PC-9 (cell line): ENCODE data around the gene NDUFS7. TPM values are rescaled to one million over a fixed set of nuclear protein-coding genes. Genes with fewer than 3 reads are reported as not detected.

Experiments used
- BruUV-seq: library from RNA; stranded (reverse); fragments of 400-500 nt; replicated peaks from 2 replicates; lab custom pipeline; 2021; lab: Mats Ljungman, UMichigan
- CTCF ChIA-PET: fragments of 300-600 bp; sonication (Branson Sonifier 250); formaldehyde crosslinking; loops from one replicate; lab custom pipeline; 2022; ENCODE audit warnings: antibody characterized with exemption; lab: Charles Lee
- POLR2A ChIA-PET: fragments of 300-600 bp; sonication (Branson Sonifier 250); formaldehyde crosslinking; loops from one replicate; lab custom pipeline; 2022; ENCODE audit warnings: antibody characterized with exemption; ENCODE audit not compliant: unreplicated experiment; lab: Charles Lee
- DNase-seq, 2 experiments: peaks; one replicate each; pipeline versions ENCODE4 v3.0.0 to v3.0.0-alpha.2; 2015 to 2022; ENCODE audit warnings: mixed read lengths in 1 of 2
- H2AFZ ChIP-seq: fragments of 200-600 bp; sonication (generic); 2 replicates; pipeline ENCODE4 v1.8.1; 2017; ENCODE audit warnings: antibody characterized with exemption
- H3F3A ChIP-seq: fragments of 200-600 bp; sonication (generic); 2 replicates; pipeline ENCODE4 v1.8.1; 2017; ENCODE audit warnings: antibody characterized with exemption, mild to moderate bottlenecking, low read depth; ENCODE audit not compliant: insufficient read depth
- H3K27ac ChIP-seq: fragments of 200-600 bp; sonication (generic); 2 replicates; pipeline ENCODE4 v1.6.1; 2016; ENCODE audit warnings: mixed run types
- H3K27me3 ChIP-seq: fragments of 200-600 bp; sonication (generic); 2 replicates; pipeline ENCODE4 v1.6.1; 2016; ENCODE audit warnings: low read depth, mixed run types; ENCODE audit not compliant: insufficient read depth
- H3K36me3 ChIP-seq: fragments of 200-600 bp; sonication (generic); 2 replicates; pipeline ENCODE4 v1.6.1; 2016; ENCODE audit warnings: low read depth, mixed run types
- H3K4me1 ChIP-seq: fragments of 200-600 bp; sonication (generic); replicated peaks from 2 replicates; pipeline ENCODE4 v1.6.1; 2016; ENCODE audit warnings: mixed run types; ENCODE audit not compliant: insufficient read depth
- H3K4me2 ChIP-seq: fragments of 200-600 bp; sonication (generic); 2 replicates; pipeline ENCODE4 v1.6.1; 2017; ENCODE audit warnings: mixed run types
- H3K4me3 ChIP-seq: fragments of 200-600 bp; sonication (generic); 2 replicates; pipeline ENCODE4 v1.6.1; 2016; ENCODE audit warnings: mixed run types
- H3K79me2 ChIP-seq: fragments of 200-600 bp; sonication (generic); 2 replicates; pipeline ENCODE4 v1.6.1; 2017; ENCODE audit warnings: low read depth, mixed run types
- H3K9me2 ChIP-seq: fragments of 200-600 bp; sonication (generic); 2 replicates; pipeline ENCODE4 v1.8.1; 2017; ENCODE audit warnings: mild to moderate bottlenecking; ENCODE audit not compliant: insufficient read depth
- H3K9me3 ChIP-seq: fragments of 200-600 bp; sonication (generic); 2 replicates; pipeline ENCODE4 v1.8.1; 2016; ENCODE audit warnings: low read depth; ENCODE audit not compliant: insufficient read depth
- H4K20me1 ChIP-seq: fragments of 200-600 bp; sonication (generic); 2 replicates; pipeline ENCODE4 v1.8.1; 2017; ENCODE audit not compliant: insufficient read depth
- EZH2 ChIP-seq: fragments of 200-600 bp; sonication (generic); IDR thresholded peaks from 2 replicates; pipeline ENCODE4 v1.8.0; 2017; ENCODE audit warnings: antibody characterized with exemption, low read depth
- intact Hi-C: fragments of 100-400 bp; cut with micrococcal nuclease; formaldehyde crosslinking; loops from one replicate; pipeline ENCODE4 v1.10.0; 2022; ENCODE audit not compliant: unreplicated experiment
- total RNA-seq: library from RNA; stranded (reverse); gene quantifications from 2 replicates; pipeline ENCODE4 v1.2.3, GENCODE V29; 2021
- TF ChIP-seq, protein P1 (sequence below): fragments of 200-600 bp; sonication (generic); conservative IDR thresholded peaks from 2 replicates; pipeline ENCODE4 v1.6.1; 2017; ENCODE audit warnings: mixed run types, antibody characterized with exemption, mild to moderate bottlenecking, moderate library complexity

The NDUFS7 gene
- total RNA-seq, 1 experiment from 2014 or later, result 67.5 TPM

DNA sequence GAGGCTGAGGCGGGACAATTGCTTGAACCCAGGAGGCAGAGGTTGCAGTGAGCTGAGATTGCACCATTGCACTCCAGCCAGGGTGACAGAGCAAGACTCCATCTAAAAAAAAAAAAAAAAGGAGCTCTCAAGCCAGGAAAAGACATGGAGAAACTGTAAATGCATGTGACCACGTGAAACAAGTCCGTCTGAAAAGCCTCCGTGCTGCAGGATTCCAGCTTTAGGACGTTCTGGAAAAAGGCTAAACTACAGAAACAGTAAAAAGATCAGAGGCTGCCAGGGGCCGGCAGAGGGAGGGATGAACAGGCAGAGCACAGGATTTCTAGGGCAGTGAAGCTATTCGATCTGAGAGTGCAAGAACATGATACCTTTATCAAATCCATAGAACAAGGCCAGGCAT lies 40.7 kb upstream of the NDUFS7 start:
- H3F3A ChIP-seq, result no peaks in the 10 kb centered on the region
- H3K4me3 ChIP-seq, result no peak overlapping the region
- no peaks in the 10 kb centered on the region for H4K20me1 ChIP-seq
- H3K9me3 ChIP-seq, result no peaks in the 10 kb centered on the region
- ChIA-PET CTCF (no interaction called here), POLR2A (interaction anchor here (0.7 kb wide), 3 partner anchors 10 to 1433 kb away, joined by 3 to 11 read pairs (median 5); no protein-coding TSS in a partner anchor)
- H3K4me1 ChIP-seq, result no peaks in the 10 kb centered on the region
- no peaks in the 10 kb centered on the region for H3K9me2 ChIP-seq
- no peak for DNase-seq
- H3K79me2 ChIP-seq, result no peaks in the 10 kb centered on the region
- H3K4me2 ChIP-seq, result no peak overlapping the region
- BruUV-seq, result no TSS peak
- H3K36me3 ChIP-seq, result no peaks in the 10 kb centered on the region
- intact Hi-C loops, result no loop called here
- H3K27me3 ChIP-seq, result 0 out of 2 replicates have a peak, but pooled peaks cover 4% of the 10 kb centered on the region
- TF ChIP-seq, protein P1, sequence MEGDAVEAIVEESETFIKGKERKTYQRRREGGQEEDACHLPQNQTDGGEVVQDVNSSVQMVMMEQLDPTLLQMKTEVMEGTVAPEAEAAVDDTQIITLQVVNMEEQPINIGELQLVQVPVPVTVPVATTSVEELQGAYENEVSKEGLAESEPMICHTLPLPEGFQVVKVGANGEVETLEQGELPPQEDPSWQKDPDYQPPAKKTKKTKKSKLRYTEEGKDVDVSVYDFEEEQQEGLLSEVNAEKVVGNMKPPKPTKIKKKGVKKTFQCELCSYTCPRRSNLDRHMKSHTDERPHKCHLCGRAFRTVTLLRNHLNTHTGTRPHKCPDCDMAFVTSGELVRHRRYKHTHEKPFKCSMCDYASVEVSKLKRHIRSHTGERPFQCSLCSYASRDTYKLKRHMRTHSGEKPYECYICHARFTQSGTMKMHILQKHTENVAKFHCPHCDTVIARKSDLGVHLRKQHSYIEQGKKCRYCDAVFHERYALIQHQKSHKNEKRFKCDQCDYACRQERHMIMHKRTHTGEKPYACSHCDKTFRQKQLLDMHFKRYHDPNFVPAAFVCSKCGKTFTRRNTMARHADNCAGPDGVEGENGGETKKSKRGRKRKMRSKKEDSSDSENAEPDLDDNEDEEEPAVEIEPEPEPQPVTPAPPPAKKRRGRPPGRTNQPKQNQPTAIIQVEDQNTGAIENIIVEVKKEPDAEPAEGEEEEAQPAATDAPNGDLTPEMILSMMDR, result no peak
- no peak for TF ChIP-seq EZH2
- no peak overlapping the region for H3K27ac ChIP-seq
- no peak overlapping the region for H2AFZ ChIP-seq

DNA sequence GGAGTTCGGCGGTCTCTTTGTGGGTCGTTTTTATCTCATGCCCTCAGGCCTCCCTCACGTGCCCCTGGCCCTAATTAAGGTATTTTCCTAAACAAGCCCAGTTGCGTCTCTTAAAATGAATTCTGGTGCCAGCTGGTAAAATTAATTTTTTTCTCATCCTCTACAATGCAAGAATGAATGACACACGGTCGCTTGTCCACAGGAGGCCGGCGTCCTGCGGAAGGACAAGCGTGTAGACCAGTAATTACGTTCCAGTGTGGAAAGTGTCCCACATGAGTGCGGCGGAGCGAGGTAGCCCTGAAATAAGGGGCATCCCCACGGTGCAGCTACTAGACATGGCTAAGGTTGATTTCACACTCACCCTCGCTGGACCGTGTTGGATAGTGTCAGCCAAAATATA lies 34.5 kb upstream of the NDUFS7 start:
- Histone ChIP-seq H3K4me2 (no peak overlapping the region), H3F3A (peaks cover 5% of the 10 kb centered on the region; the same call in 1 of the 2 replicates), H4K20me1 (no peaks in the 10 kb centered on the region), H2AFZ (no peak overlapping the region), H3K27ac (no peak overlapping the region), H3K27me3 (no peaks in the 10 kb centered on the region), H3K9me2 (no peaks in the 10 kb centered on the region), H3K4me3 (no peak overlapping the region), H3K79me2 (no peaks in the 10 kb centered on the region), H3K36me3 (no peaks in the 10 kb centered on the region), H3K4me1 (no peaks in the 10 kb centered on the region), H3K9me3 (no peaks in the 10 kb centered on the region)
- intact Hi-C loops, result no loop called here
- ChIA-PET CTCF (no interaction called here), POLR2A (no interaction called here)
- no peak for DNase-seq
- TF ChIP-seq, protein P1, result no peak
- no peak for TF ChIP-seq EZH2
- BruUV-seq, result no TSS peak

DNA sequence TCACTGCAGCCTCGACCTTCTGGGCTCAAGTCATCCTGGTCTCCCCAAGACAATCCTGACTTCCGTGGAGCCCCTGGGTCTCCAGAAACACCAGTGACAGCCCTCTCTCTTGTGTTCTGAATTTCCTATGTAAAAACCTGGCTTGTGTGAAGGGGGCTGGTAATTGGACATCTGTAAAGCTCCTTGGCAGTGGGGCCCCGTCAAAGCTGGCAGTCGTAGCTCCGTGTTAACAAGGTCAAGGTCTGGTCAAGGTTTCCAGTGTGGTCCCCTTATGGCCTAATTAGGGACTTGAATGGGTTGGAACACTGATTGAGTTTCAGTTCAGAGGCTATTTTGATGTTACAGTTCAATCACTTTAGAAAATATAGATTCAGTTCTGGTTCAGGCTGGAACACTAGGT lies 32.8 kb upstream of the NDUFS7 start:
- CTCF ChIA-PET, result interaction anchor here (0.7 kb wide), 1 partner anchor 1270 kb away, joined by 13 read pairs; no protein-coding TSS in a partner anchor
- Histone ChIP-seq H3K4me2 (no peak overlapping the region), H3K27ac (no peak overlapping the region), H3K36me3 (no peaks in the 10 kb centered on the region), H4K20me1 (no peaks in the 10 kb centered on the region), H3K9me3 (no peaks in the 10 kb centered on the region), H3K27me3 (no peaks in the 10 kb centered on the region), H3K9me2 (no peaks in the 10 kb centered on the region), H3F3A (peaks cover 5% of the 10 kb centered on the region; the same call in 1 of the 2 replicates), H3K4me3 (no peak overlapping the region), H3K4me1 (peaks cover 3% of the 10 kb centered on the region; the same call in 1 of the 2 replicates), H3K79me2 (no peaks in the 10 kb centered on the region), H2AFZ (no peak overlapping the region)
- TF ChIP-seq, protein P1, result no peak
- no peak for TF ChIP-seq EZH2
- intact Hi-C loops, result no loop called here
- BruUV-seq, result no TSS peak
- POLR2A ChIA-PET, result interaction anchor here (0.6 kb wide), 1 partner anchor 76 kb away, joined by 3 read pairs; the partner anchor contains the start of gene FAM174C
- DNase-seq, result no peak
